ENCODE measurements around the gene DENND5B. TPM values are rescaled to one million over a fixed set of nuclear protein-coding genes. Genes with fewer than 3 reads are reported as not detected.

The DENND5B gene
- total and polyA plus RNA-seq, 2 of the 4 experiments (the other 2 are of a cell fraction) = 5.5 to 13.4 TPM

- H2AFZ ChIP-seq (replicated peaks; ENCODE audit: low read length, poor library complexity) = no peak overlapping the region
- BruUV-seq (replicated peaks) = no TSS peak
- no peaks in the 10 kb centered on the region for H4K20me1 ChIP-seq (ENCODE audit: insufficient read depth, low read length)
- H3K27me3 ChIP-seq (ENCODE audit: control insufficient read depth, insufficient read depth, low read length) = no peaks in the 10 kb centered on the region
- H2AK9ac ChIP-seq (replicated peaks; ENCODE audit: low read depth, low read length, poor library complexity) = no peak overlapping the region
- no peak overlapping the region for H2BK15ac ChIP-seq (ENCODE audit: low read depth, low read length)
- no peak overlapping the region for H3K4me3 ChIP-seq (ENCODE audit: insufficient read depth, low read depth, low read length)
- H3K4ac ChIP-seq (ENCODE audit: low read depth, low read length) = no peak overlapping the region
- no peaks in the 10 kb centered on the region for H3K36me3 ChIP-seq (ENCODE audit: control insufficient read depth, insufficient read depth, low read length)
- ChIA-PET CTCF (no interaction called here), POLR2A (ENCODE audit: unreplicated experiment) (no interaction called here)
- H3K9ac ChIP-seq (ENCODE audit: low read depth, low read length) = no peak overlapping the region
- no peak overlapping the region for H3K27ac ChIP-seq (ENCODE audit: insufficient read depth, low read length)
- no peak for TF ChIP-seq USF2 (IDR thresholded peaks at IDR 0.05; ENCODE audit: low read depth, low read length)
- no peak for TF ChIP-seq MAFK (IDR thresholded peaks at IDR 0.05; ENCODE audit: low read depth, low read length)
- TF ChIP-seq CHD1 (IDR thresholded peaks at IDR 0.05; ENCODE audit: low read depth, low read length) = no peak
- no peak for TF ChIP-seq NFE2L2 (IDR thresholded peaks at IDR 0.05; ENCODE audit: low read depth, low read length)
- TF ChIP-seq RFX5 (IDR thresholded peaks at IDR 0.05; ENCODE audit: low read depth, low read length) = no peak
- no peak for TF ChIP-seq CTCF (conservative IDR thresholded peaks at IDR 0.05; ENCODE audit: low read depth, low read length)
- TF ChIP-seq RAD21 (IDR thresholded peaks at IDR 0.05; ENCODE audit: low read length) = no peak
- no peak for TF ChIP-seq RCOR1 (IDR thresholded peaks at IDR 0.05; ENCODE audit: insufficient replicate concordance, low read length)
- no peak overlapping the region for H2BK120ac ChIP-seq (ENCODE audit: low read depth, low read length)
- H3K9me1 ChIP-seq (ENCODE audit: insufficient read depth, low read length) = no peaks in the 10 kb centered on the region
- DNase-seq (no peak), ATAC-seq (ENCODE audit: low read depth) (no peak)
- in situ Hi-C loops (cut with MboI; ENCODE audit: low sequenced_read_pairs) = no loop called here
- H3K56ac ChIP-seq (ENCODE audit: extremely low read depth, insufficient read depth, low read length) = no peak overlapping the region
- no CpG with 5 or more reads among the region's 2 CpGs for WGBS, 2 experiments (ENCODE audit: extremely low coverage in 2 of 2, insufficient read length in 1 of 2)
- no peaks in the 10 kb centered on the region for H3K79me1 ChIP-seq (ENCODE audit: low read depth in 1 of 2, low read length in 2 of 2)
- H3K14ac ChIP-seq (replicated peaks; ENCODE audit: low read depth, low read length) = no peak overlapping the region
- H3K4me1 ChIP-seq (ENCODE audit: control insufficient read depth, insufficient read depth, low read length) = no peaks in the 10 kb centered on the region
- H3K4me2 ChIP-seq (ENCODE audit: low read depth, low read length) = no peak overlapping the region
- no peak overlapping the region for H4K5ac ChIP-seq (ENCODE audit: low read depth, low read length)
- H4K8ac ChIP-seq (ENCODE audit: low read depth in 2 of 2, low read length in 2 of 2) = no peak overlapping the region
- no peak overlapping the region for H4K91ac ChIP-seq (ENCODE audit: insufficient read depth, low read depth, low read length)
- no peak overlapping the region for H3K23ac ChIP-seq (ENCODE audit: low read depth, low read length)
- no peak overlapping the region for H3K18ac ChIP-seq (ENCODE audit: low read depth, low read length)
- no peak overlapping the region for H2BK20ac ChIP-seq (ENCODE audit: low read depth, low read length)
- dilution Hi-C loops (cut with HindIII; ENCODE audit: low sequenced_read_pairs, unreplicated experiment) = no loop called here
- no peak overlapping the region for H2BK5ac ChIP-seq (ENCODE audit: low read depth, low read length, poor library complexity, severe bottlenecking)
- H2AK5ac ChIP-seq (ENCODE audit: low read depth, low read length) = no peak overlapping the region
- peaks cover 1% of the 10 kb centered on the region; the same call in 1 of the 2 replicates for H3K9me3 ChIP-seq (ENCODE audit: control insufficient read depth, insufficient read depth, low read length)
- intact Hi-C loops (cut with micrococcal nuclease) = no loop called here
Observed at GRCh38 chr12:31612819-31613218, 21.9 kb upstream of the DENND5B start.

Data from IMR-90 (cell line).